ENCODE results near the gene LRRC3C. TPM values are rescaled to one million over a fixed set of nuclear protein-coding genes. Genes with fewer than 3 reads are reported as not detected.

LRRC3C gene
- total and polyA plus RNA-seq, 2 experiments from 2014 or later, result 0.57 TPM; not detected in 1

GRCh38 chr17:39934324-39934723, 6.8 kb downstream of the LRRC3C start:
- Histone ChIP-seq H3K27me3 (no peaks in the 10 kb centered on the region), H3K79me2 (no peaks in the 10 kb centered on the region), H3K27ac (peak overlapping the region; percentile 10), H3K9me2 (replicated peaks; ENCODE audit: insufficient read depth) (no peaks in the 10 kb centered on the region), H4K20me1 (ENCODE audit: insufficient read depth, poor library complexity, severe bottlenecking) (no peaks in the 10 kb centered on the region), H3K4me1 (ENCODE audit: insufficient read depth) (peaks cover 2% of the 10 kb centered on the region), H3K4me2 (peak overlapping the region; percentile 58), H3K4me3 (no peak overlapping the region), H3K36me3 (replicated peaks; ENCODE audit: insufficient read depth, low read depth) (no peaks in the 10 kb centered on the region), H2AFZ (no peak overlapping the region), H3K9me3 (ENCODE audit: low read depth) (no peaks in the 10 kb centered on the region)
- no peak for DNase-seq (ENCODE audit: low spot score)
- WGBS (ENCODE audit: low lambda C conversion rate, missing lambda C conversion rate), result 56% methylated on average over 5 of the region's 5 CpGs
- TF ChIP-seq EZH2 (IDR thresholded peaks at IDR 0.05; ENCODE audit: borderline replicate concordance), result no peak
- no peak for TF ChIP-seq EZH2phosphoT487 (IDR thresholded peaks at IDR 0.05; ENCODE audit: low read depth, severe bottlenecking, unreplicated experiment)
- TF ChIP-seq CTCF (IDR thresholded peaks at IDR 0.05; ENCODE audit: poor library complexity), result no peak

GRCh38 chr17:39935909-39936308, 8.4 kb downstream of the LRRC3C start:
- peaks cover 8% of the 10 kb centered on the region for H3K4me1 ChIP-seq (ENCODE audit: insufficient read depth)
- no peak overlapping the region for H2AFZ ChIP-seq
- H4K20me1 ChIP-seq (ENCODE audit: insufficient read depth, poor library complexity, severe bottlenecking), result no peaks in the 10 kb centered on the region
- H3K36me3 ChIP-seq (replicated peaks; ENCODE audit: insufficient read depth, low read depth), result no peaks in the 10 kb centered on the region
- WGBS (ENCODE audit: low lambda C conversion rate, missing lambda C conversion rate), result 77% methylated on average over 3 of the region's 3 CpGs
- TF ChIP-seq CTCF (IDR thresholded peaks at IDR 0.05; ENCODE audit: poor library complexity) (no peak), EZH2 (IDR thresholded peaks at IDR 0.05; ENCODE audit: borderline replicate concordance) (no peak), EZH2phosphoT487 (IDR thresholded peaks at IDR 0.05; ENCODE audit: low read depth, severe bottlenecking, unreplicated experiment) (no peak)
- H3K79me2 ChIP-seq, result no peaks in the 10 kb centered on the region
- H3K4me2 ChIP-seq, result no peak overlapping the region
- H3K27ac ChIP-seq, result no peak overlapping the region
- no peaks in the 10 kb centered on the region for H3K9me3 ChIP-seq (ENCODE audit: low read depth)
- no peaks in the 10 kb centered on the region for H3K9me2 ChIP-seq (replicated peaks; ENCODE audit: insufficient read depth)
- no peak for DNase-seq (ENCODE audit: low spot score)
- H3K27me3 ChIP-seq, result no peaks in the 10 kb centered on the region
- H3K4me3 ChIP-seq, result no peak overlapping the region

GRCh38 chr17:39937447-39937846, 9.9 kb downstream of the LRRC3C start:
- Histone ChIP-seq H3K27me3 (no peaks in the 10 kb centered on the region), H3K36me3 (replicated peaks; ENCODE audit: insufficient read depth, low read depth) (no peaks in the 10 kb centered on the region), H3K9me2 (replicated peaks; ENCODE audit: insufficient read depth) (no peaks in the 10 kb centered on the region), H3K4me3 (no peak overlapping the region), H3K4me1 (ENCODE audit: insufficient read depth) (peaks cover 8% of the 10 kb centered on the region), H2AFZ (no peak overlapping the region), H3K27ac (no peak overlapping the region), H3K4me2 (no peak overlapping the region), H4K20me1 (ENCODE audit: insufficient read depth, poor library complexity, severe bottlenecking) (no peaks in the 10 kb centered on the region), H3K9me3 (ENCODE audit: low read depth) (no peaks in the 10 kb centered on the region), H3K79me2 (no peaks in the 10 kb centered on the region)
- TF ChIP-seq EZH2phosphoT487 (IDR thresholded peaks at IDR 0.05; ENCODE audit: low read depth, severe bottlenecking, unreplicated experiment) (no peak), EZH2 (IDR thresholded peaks at IDR 0.05; ENCODE audit: borderline replicate concordance) (no peak), CTCF (IDR thresholded peaks at IDR 0.05; ENCODE audit: poor library complexity) (no peak)
- 91% methylated on average over 3 of the region's 3 CpGs for WGBS (ENCODE audit: low lambda C conversion rate, missing lambda C conversion rate)
- no peak for DNase-seq (ENCODE audit: low spot score)

All from hepatocyte (in vitro differentiated cells).